ENCODE results near the gene SERPINB1. TPM values are rescaled to one million over a fixed set of nuclear protein-coding genes. Genes with fewer than 3 reads are reported as not detected.

Gene SERPINB1
- polyA plus RNA-seq, 2 of the 4 experiments (the other 2 are of a cell fraction) = 52.7 to 135 TPM

DNA sequence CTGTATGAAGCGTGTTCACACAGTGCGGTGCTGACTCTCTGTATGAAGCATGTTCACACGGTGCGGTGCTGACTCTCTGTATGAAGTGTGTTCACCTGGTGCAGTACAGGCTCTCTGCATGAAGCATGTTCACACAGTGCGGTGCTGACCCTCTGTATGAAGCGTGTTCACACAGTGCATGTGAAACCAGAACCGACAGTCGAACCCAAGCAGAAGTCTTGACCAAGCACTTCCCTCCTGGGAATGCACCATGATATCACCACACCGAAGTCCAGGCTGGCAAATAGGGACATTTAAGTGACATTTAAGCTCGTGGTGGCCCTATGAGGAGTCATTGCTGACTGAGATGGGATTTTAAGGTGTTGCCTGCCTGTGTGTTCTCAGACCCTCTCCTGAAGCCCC lies 11.3 kb upstream of the SERPINB1 start (continued):
- TF ChIP-seq ZFP36 (IDR thresholded peaks at IDR 0.05; ENCODE audit: borderline replicate concordance, partially characterized antibody) (no peak), HOXB13 (CRISPR knock-in tag; IDR thresholded peaks at IDR 0.05; ENCODE audit: low read depth) (no peak), JUNB (IDR thresholded peaks at IDR 0.05) (no peak), CHD4 (IDR thresholded peaks at IDR 0.05; ENCODE audit: borderline replicate concordance) (no peak), EHMT2 (IDR thresholded peaks at IDR 0.05; ENCODE audit: low read depth) (no peak), TP53 (CRISPR knock-in tag; IDR thresholded peaks at IDR 0.05) (no peak), RAD21 (conservative IDR thresholded peaks at IDR 0.05 in 1 of 2, IDR thresholded peaks at IDR 0.05 in 1 of 2) (no peak), RARB (CRISPR knock-in tag; IDR thresholded peaks at IDR 0.05) (no peak)
- TF ChIP-seq, protein P1, sequence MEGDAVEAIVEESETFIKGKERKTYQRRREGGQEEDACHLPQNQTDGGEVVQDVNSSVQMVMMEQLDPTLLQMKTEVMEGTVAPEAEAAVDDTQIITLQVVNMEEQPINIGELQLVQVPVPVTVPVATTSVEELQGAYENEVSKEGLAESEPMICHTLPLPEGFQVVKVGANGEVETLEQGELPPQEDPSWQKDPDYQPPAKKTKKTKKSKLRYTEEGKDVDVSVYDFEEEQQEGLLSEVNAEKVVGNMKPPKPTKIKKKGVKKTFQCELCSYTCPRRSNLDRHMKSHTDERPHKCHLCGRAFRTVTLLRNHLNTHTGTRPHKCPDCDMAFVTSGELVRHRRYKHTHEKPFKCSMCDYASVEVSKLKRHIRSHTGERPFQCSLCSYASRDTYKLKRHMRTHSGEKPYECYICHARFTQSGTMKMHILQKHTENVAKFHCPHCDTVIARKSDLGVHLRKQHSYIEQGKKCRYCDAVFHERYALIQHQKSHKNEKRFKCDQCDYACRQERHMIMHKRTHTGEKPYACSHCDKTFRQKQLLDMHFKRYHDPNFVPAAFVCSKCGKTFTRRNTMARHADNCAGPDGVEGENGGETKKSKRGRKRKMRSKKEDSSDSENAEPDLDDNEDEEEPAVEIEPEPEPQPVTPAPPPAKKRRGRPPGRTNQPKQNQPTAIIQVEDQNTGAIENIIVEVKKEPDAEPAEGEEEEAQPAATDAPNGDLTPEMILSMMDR (IDR thresholded peaks at IDR 0.05) = no peak

GRCh38 chr6:2852514-2852855 lies 10.8 kb upstream of the SERPINB1 start:
- no peak for TF ChIP-seq NR3C1 (IDR thresholded peaks at IDR 0.05)
- TF ChIP-seq HMGXB4 (CRISPR knock-in tag; IDR thresholded peaks at IDR 0.05; ENCODE audit: borderline replicate concordance) = no peak
- TF ChIP-seq HOXB13 (CRISPR knock-in tag; IDR thresholded peaks at IDR 0.05; ENCODE audit: low read depth) = no peak
- no peak for TF ChIP-seq RARB (CRISPR knock-in tag; IDR thresholded peaks at IDR 0.05)
- TF ChIP-seq USF2 (IDR thresholded peaks at IDR 0.05) = no peak
- no peak for TF ChIP-seq ZC3H11A (IDR thresholded peaks at IDR 0.05)
- TF ChIP-seq RFX5 (IDR thresholded peaks at IDR 0.05) = no peak
- TF ChIP-seq POLR2A (IDR thresholded peaks at IDR 0.05; ENCODE audit: low read length) = no peak
- TF ChIP-seq NPAS2 (CRISPR knock-in tag; IDR thresholded peaks at IDR 0.05; ENCODE audit: borderline replicate concordance) = no peak
- TF ChIP-seq HOXB5 (CRISPR knock-in tag; IDR thresholded peaks at IDR 0.05) = no peak
- no peak for TF ChIP-seq KDM5A (IDR thresholded peaks at IDR 0.05)
- TF ChIP-seq CBX2 (IDR thresholded peaks at IDR 0.05; ENCODE audit: borderline replicate concordance, low read depth) = no peak
- no peak for TF ChIP-seq FOXS1 (CRISPR knock-in tag; IDR thresholded peaks at IDR 0.05)
- TF ChIP-seq BHLHE40 (IDR thresholded peaks at IDR 0.05; ENCODE audit: low read depth, low read length) = no peak
- TF ChIP-seq NFE2L2 (conservative IDR thresholded peaks at IDR 0.05; ENCODE audit: low read length) = no peak
- DNase-seq (ENCODE audit: low read depth in 1 of 2, low spot score in 1 of 2) = no peak
- no peak for FAIRE-seq
- Histone ChIP-seq H3K4me2 (no peak overlapping the region), H3K4me1 (peaks cover 48% of the 10 kb centered on the region), H3K4me3 (no peak overlapping the region), H3K27ac (peak overlapping the region; percentile 84 to 94; a peak in 5 of 6 replicates), H3K9me3 (no peaks in the 10 kb centered on the region)
- ATAC-seq = no peak
- ChIA-PET POLR2A (no interaction called here), CTCF (no interaction called here)
- WGBS (ENCODE audit: missing lambda C conversion rate) = 78% methylated on average over 5 of the region's 6 CpGs

All from A549 (cell line).